Iris pigment epithelial cell (primary cell): ENCODE measurements around the gene FGB.
"Not testable (repeated sequence)": the region's sequence is repeated elsewhere in the genome, so short reads cannot be mapped to it uniquely, and the experiment has no call there.

Experiments
- DNase-seq: peaks from one replicate; pipeline ENCODE4 v3.0.0-alpha.2; 2011; ENCODE audit warnings: low read depth

FGB gene

GRCh38 chr4:154597281-154597680 lies 34.5 kb downstream of the FGB start:
- DNase-seq: not testable (repeated sequence)

- DNase-seq: no peak
Measured at GRCh38 chr4:154597798-154598774, 35.3 kb downstream of the FGB start.

- peak; percentile 35 for DNase-seq
Measured at GRCh38 chr4:154602404-154603020, 39.7 kb downstream of the FGB start.

GRCh38 chr4:154603033-154603943 lies 40.5 kb downstream of the FGB start:
- no peak for DNase-seq

GRCh38 chr4:154604696-154605200 lies 41.9 kb downstream of the FGB start:
- DNase-seq: no peak

- no peak for DNase-seq
Measured at GRCh38 chr4:154606728-154607723, 44.2 kb downstream of the FGB start.

GRCh38 chr4:154608361-154609252 lies 45.8 kb downstream of the FGB start:
- no peak for DNase-seq

- no peak for DNase-seq
Measured at GRCh38 chr4:154609532-154609931, 46.7 kb downstream of the FGB start.

GRCh38 chr4:154610582-154610981 lies 47.8 kb downstream of the FGB start:
- DNase-seq: no peak

- peak; percentile 35 for DNase-seq
Measured at GRCh38 chr4:154611833-154612232, 49.0 kb downstream of the FGB start.

GRCh38 chr4:154612472-154613414 lies 49.9 kb downstream of the FGB start, which contains the start of gene FGG:
Gene FGG (minus strand): TSS chr4:154612656. CDS start chr4:154612609, 47 bp downstream.
- DNase-seq: peak; percentile 57

GRCh38 chr4:154614306-154614705 lies 51.5 kb downstream of the FGB start:
- peak; percentile 68 for DNase-seq

GRCh38 chr4:154615211-154615610 lies 52.4 kb downstream of the FGB start:
- DNase-seq: no peak

- DNase-seq: no peak
Measured at GRCh38 chr4:154616287-154616686, 53.5 kb downstream of the FGB start.

GRCh38 chr4:154616731-154617130 lies 53.9 kb downstream of the FGB start:
- DNase-seq: peak; percentile 30

GRCh38 chr4:154617820-154618317 lies 55.1 kb downstream of the FGB start:
- no peak for DNase-seq

GRCh38 chr4:154618708-154619315 lies 56.0 kb downstream of the FGB start:
- DNase-seq: peak; percentile 72

- no peak for DNase-seq
Measured at GRCh38 chr4:154620111-154620510, 57.3 kb downstream of the FGB start.
